Measurements from ENCODE around the gene B3GLCT. TPM values are rescaled to one million over a fixed set of nuclear protein-coding genes. Genes with fewer than 3 reads are reported as not detected.
"Not testable (repeated sequence)": the region's sequence is repeated elsewhere in the genome, so short reads cannot be mapped to it uniquely, and the experiment has no call there.

The B3GLCT gene
- total and polyA plus RNA-seq, 2 of the 13 experiments (the other 11 are each of a cell fraction or from before 2014, with no cell fraction given) = 2.0 to 7.1 TPM

GRCh38 chr13:31334547-31334946, 134.8 kb downstream of the B3GLCT start (continued):
- no peak for TF ChIP-seq ZUFSP (CRISPR knock-in tag; IDR thresholded peaks at IDR 0.05; ENCODE audit: borderline replicate concordance)
- TF ChIP-seq ZNF773 (CRISPR knock-in tag; IDR thresholded peaks at IDR 0.05; ENCODE audit: borderline replicate concordance) = no peak
- no peak for TF ChIP-seq IRF2 (CRISPR knock-in tag; IDR thresholded peaks at IDR 0.05)

- no peaks in the 10 kb centered on the region for H3K4me1 ChIP-seq (ENCODE audit: insufficient read depth, low read length)
- no peaks in the 10 kb centered on the region for H3K79me2 ChIP-seq (ENCODE audit: insufficient read depth, low read length)
- H4K20me1 ChIP-seq (ENCODE audit: insufficient read depth, low read length) = no peaks in the 10 kb centered on the region
- no peak overlapping the region for H3K4me3 ChIP-seq (replicated peaks in 1 of 3; ENCODE audit: insufficient read depth in 1 of 3, low read depth in 2 of 3, low read length in 3 of 3)
- no peaks in the 10 kb centered on the region for H3K36me3 ChIP-seq (replicated peaks in 1 of 2; ENCODE audit: control insufficient read depth in 1 of 2, insufficient read depth in 2 of 2, low read length in 2 of 2)
- FAIRE-seq (no peak), DNase-seq (ENCODE audit: low spot score) (no peak), ATAC-seq (no peak)
- TF ChIP-seq MXD3 (CRISPR knock-in tag; IDR thresholded peaks at IDR 0.05) (no peak), RXRA (CRISPR knock-in tag; IDR thresholded peaks at IDR 0.05) (no peak), XRCC5 (optimal IDR thresholded peaks at IDR 0.05; ENCODE audit: low read length) (no peak), CREM (IDR thresholded peaks at IDR 0.05) (no peak), CREM (CRISPR knock-in tag; IDR thresholded peaks at IDR 0.05) (no peak), SNAPC2 (CRISPR knock-in tag; IDR thresholded peaks at IDR 0.05) (no peak), ARNTL (CRISPR knock-in tag; IDR thresholded peaks at IDR 0.05) (no peak), DMAP1 (CRISPR knock-in tag; IDR thresholded peaks at IDR 0.05) (no peak), TCF7L2 (IDR thresholded peaks at IDR 0.05; ENCODE audit: low read depth, low read length) (no peak)
- no peak overlapping the region for H2AFZ ChIP-seq (ENCODE audit: low read length)
- no peak overlapping the region for H3K27ac ChIP-seq (ENCODE audit: extremely low read length, insufficient read depth, low read length)
- intact Hi-C loops (cut with micrococcal nuclease; ENCODE audit: unreplicated experiment) = no loop called here
- H3K27me3 ChIP-seq (ENCODE audit: control insufficient read depth in 1 of 2, insufficient read depth in 2 of 2, low read length in 2 of 2) = no peaks in the 10 kb centered on the region
- BruUV-seq (replicated peaks) = no TSS peak
- CTCF ChIA-PET (ENCODE audit: low intra/inter-chr PET ratio, low total read pairs) = no interaction called here
- WGBS (ENCODE audit: low lambda C conversion rate) = 30% methylated on average over 6 of the region's 6 CpGs
- in situ Hi-C loops (cut with HindIII; ENCODE audit: extremely low pct_ligation_motif_present, low pct_unique_long_range_greater_than_20kb) = no loop called here
- H3K9ac ChIP-seq (ENCODE audit: insufficient read depth, low read depth, low read length) = no peak overlapping the region
- no peaks in the 10 kb centered on the region; the same call in 1 of the 2 replicates for H3K9me3 ChIP-seq (ENCODE audit: low read length)
- no peak overlapping the region for H3K4me2 ChIP-seq (ENCODE audit: low read depth, low read length)
- POLR2A ChIA-PET = no interaction called here
Observed at GRCh38 chr13:31334994-31335557, 135.3 kb downstream of the B3GLCT start.

GRCh38 chr13:31339616-31340015, 139.8 kb downstream of the B3GLCT start:
- no CpG with 5 or more reads among the region's 22 CpGs for WGBS (ENCODE audit: low lambda C conversion rate)
- H3K27ac ChIP-seq (ENCODE audit: extremely low read length, insufficient read depth, low read length); H2AFZ ChIP-seq (ENCODE audit: low read length); H3K79me2 ChIP-seq (ENCODE audit: insufficient read depth, low read length); intact Hi-C loops (cut with micrococcal nuclease; ENCODE audit: unreplicated experiment); H3K27me3 ChIP-seq (ENCODE audit: control insufficient read depth in 1 of 2, insufficient read depth in 2 of 2, low read length in 2 of 2); H3K9me3 ChIP-seq (ENCODE audit: low read length); FAIRE-seq; H4K20me1 ChIP-seq (ENCODE audit: insufficient read depth, low read length); ATAC-seq; CTCF ChIA-PET (ENCODE audit: low intra/inter-chr PET ratio, low total read pairs); H3K9ac ChIP-seq (ENCODE audit: insufficient read depth, low read depth, low read length); in situ Hi-C loops (cut with HindIII; ENCODE audit: extremely low pct_ligation_motif_present, low pct_unique_long_range_greater_than_20kb); H3K4me1 ChIP-seq (ENCODE audit: insufficient read depth, low read length); H3K36me3 ChIP-seq (replicated peaks in 1 of 2; ENCODE audit: control insufficient read depth in 1 of 2, insufficient read depth in 2 of 2, low read length in 2 of 2); H3K4me3 ChIP-seq (replicated peaks in 1 of 3; ENCODE audit: insufficient read depth in 1 of 3, low read depth in 2 of 3, low read length in 3 of 3); DNase-seq (ENCODE audit: low spot score); H3K4me2 ChIP-seq (ENCODE audit: low read depth, low read length); POLR2A ChIA-PET; BruUV-seq (replicated peaks): not testable (repeated sequence)
